ENCODE data around the gene SERINC4. TPM values are rescaled to one million over a fixed set of nuclear protein-coding genes. Genes with fewer than 3 reads are reported as not detected.
A peak's percentile ranks its signal among the peaks of the same experiment; 100 is the strongest.
"Not testable (repeated sequence)": the region's sequence is repeated elsewhere in the genome, so short reads cannot be mapped to it uniquely, and the experiment has no call there.

Gene SERINC4
- total RNA-seq, 1 donor from 2014 or later = 0.11 TPM

DNA sequence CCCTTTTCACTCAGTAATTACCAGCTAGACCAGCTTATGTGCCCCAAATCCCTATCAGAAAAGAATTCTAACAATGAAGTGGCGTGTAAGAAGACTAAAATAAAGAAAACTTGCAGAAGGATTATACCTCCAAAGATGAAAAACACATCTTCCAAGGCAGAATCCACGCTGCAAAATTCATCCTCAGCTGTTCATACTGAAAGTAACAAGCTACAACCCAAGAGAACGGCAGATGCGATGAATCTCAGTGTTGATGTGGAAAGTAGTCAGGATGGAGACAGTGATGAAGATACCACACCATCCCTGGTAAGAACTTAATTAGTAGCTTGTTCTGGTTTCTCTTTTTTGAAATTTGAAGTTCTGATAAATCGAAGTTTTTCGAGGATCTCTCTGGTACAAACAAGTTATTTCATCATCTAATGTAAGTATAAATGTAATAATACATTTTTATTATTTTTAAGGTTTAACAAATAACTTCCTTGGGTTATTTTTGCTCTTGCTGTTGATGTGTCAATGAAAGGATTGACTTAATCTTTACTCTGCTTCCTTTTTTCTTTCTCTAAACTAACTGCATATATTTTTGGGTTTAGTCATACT lies 28.1 kb upstream of the SERINC4 start:
- CTCF ChIA-PET = interaction anchor here (1.7 to 1.9 kb wide), 2 partner anchors 27 to 52 kb away, joined by 4 to 8 read pairs; partner anchors contain the start of genes ELL3 and HYPK
- no peak for DNase-seq

DNA sequence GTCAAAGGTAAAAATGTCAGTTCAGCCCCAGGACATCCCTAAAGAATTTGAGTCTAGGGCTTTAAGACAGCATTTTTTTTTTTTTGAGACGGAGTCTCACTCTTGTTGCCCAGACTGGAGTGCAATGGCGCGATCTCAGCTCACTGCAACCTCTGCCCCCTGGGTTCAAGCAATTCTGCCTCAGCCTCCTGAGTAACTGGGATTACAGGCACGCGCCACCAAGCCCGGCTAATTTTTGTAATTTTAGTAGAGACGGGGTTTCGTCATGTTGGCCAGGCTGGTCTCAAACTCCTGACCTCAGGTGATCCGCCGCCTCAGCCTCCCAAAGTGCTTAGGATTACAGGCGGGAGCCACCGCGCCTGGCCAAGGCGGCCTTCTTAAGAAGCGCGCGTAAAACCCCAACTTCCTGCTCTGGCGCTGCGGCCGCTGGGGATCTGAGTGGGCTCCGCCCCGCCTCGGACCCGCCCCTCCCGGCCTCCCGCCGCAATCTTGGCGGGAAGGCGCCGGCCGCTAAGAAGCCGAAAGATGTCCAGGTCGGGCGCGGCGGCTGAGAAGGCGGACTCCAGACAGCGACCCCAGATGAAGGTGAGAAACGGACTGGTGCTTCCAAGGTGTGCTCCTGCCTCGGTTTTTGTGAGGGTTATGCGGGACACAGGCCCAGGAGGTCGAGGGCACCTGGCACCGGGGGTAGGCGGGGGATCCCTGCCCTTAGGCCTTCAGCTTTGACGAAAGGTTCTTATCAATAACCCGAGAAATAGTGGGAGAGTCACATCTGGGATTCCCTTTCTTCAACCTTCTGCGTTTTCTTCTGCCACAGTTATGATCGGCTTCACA lies 26.7 kb upstream of the SERINC4 start, which contains the start of gene WDR76:
TSS of gene WDR76 (plus strand) at position 495 of the 834 bp plus-strand sequence. CDS start at position 526, 31 bp downstream.
- TF ChIP-seq, protein P1, sequence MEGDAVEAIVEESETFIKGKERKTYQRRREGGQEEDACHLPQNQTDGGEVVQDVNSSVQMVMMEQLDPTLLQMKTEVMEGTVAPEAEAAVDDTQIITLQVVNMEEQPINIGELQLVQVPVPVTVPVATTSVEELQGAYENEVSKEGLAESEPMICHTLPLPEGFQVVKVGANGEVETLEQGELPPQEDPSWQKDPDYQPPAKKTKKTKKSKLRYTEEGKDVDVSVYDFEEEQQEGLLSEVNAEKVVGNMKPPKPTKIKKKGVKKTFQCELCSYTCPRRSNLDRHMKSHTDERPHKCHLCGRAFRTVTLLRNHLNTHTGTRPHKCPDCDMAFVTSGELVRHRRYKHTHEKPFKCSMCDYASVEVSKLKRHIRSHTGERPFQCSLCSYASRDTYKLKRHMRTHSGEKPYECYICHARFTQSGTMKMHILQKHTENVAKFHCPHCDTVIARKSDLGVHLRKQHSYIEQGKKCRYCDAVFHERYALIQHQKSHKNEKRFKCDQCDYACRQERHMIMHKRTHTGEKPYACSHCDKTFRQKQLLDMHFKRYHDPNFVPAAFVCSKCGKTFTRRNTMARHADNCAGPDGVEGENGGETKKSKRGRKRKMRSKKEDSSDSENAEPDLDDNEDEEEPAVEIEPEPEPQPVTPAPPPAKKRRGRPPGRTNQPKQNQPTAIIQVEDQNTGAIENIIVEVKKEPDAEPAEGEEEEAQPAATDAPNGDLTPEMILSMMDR (IDR thresholded peaks at IDR 0.05) = no peak
- Mint-ChIP-seq H3K27ac (peak within 1 kb of the TSS; percentile 83), H3K4me1 (peaks cover 67% of the 10 kb centered on the region), H3K9me3 (no peaks in the 10 kb centered on the region), H3K36me3 (ENCODE audit: low read depth) (peaks cover 12% of the 10 kb centered on the region), H3K27me3 (no peaks in the 10 kb centered on the region), H3K4me3 (peak within 1 kb of the TSS; percentile 89)
- CTCF ChIA-PET = interaction anchor here (1.7 to 1.9 kb wide), 2 partner anchors 26 to 50 kb away, joined by 4 to 8 read pairs; partner anchors contain the start of genes ELL3 and HYPK
- intact Hi-C loops (cut with micrococcal nuclease) = loop anchor here (10.0 kb wide), 1 partner anchor 312 kb away; the partner anchor contains the start of gene MAP1A
- peak; percentile 73 for DNase-seq
- POLR2A ChIA-PET = interaction anchor here (0.5 to 2.5 kb wide), 8 partner anchors 9 to 1554 kb away, joined by 3 to 20 read pairs (median 7); partner anchors contain the start of genes ELL3, HYPK, PDIA3 and SERINC4
- ATAC-seq (ENCODE audit: low read depth) = peak; percentile 74

More for the DNA sequence above, 28.1 kb upstream of the SERINC4 start:
- peak overlapping the region; percentile 89 for H3K4me3 Mint-ChIP-seq
- ATAC-seq (ENCODE audit: low read depth) = no peak
- H3K9me3 Mint-ChIP-seq = no peaks in the 10 kb centered on the region
- POLR2A ChIA-PET = interaction anchor here (0.6 to 2.5 kb wide), 6 partner anchors 19 to 82 kb away, joined by 5 to 20 read pairs (median 7); partner anchors contain the start of genes ELL3, HYPK, PDIA3 and SERINC4
- H3K27me3 Mint-ChIP-seq = no peaks in the 10 kb centered on the region
- TF ChIP-seq, protein P1 (IDR thresholded peaks at IDR 0.05) = no peak
- peak overlapping the region; percentile 71 for H3K27ac Mint-ChIP-seq
- peaks cover 62% of the 10 kb centered on the region for H3K4me1 Mint-ChIP-seq
- intact Hi-C loops (cut with micrococcal nuclease) = loop anchor here (10.0 kb wide), 1 partner anchor 313 kb away; the partner anchor contains the start of gene MAP1A
- H3K36me3 Mint-ChIP-seq (ENCODE audit: low read depth) = peaks cover 13% of the 10 kb centered on the region

DNA sequence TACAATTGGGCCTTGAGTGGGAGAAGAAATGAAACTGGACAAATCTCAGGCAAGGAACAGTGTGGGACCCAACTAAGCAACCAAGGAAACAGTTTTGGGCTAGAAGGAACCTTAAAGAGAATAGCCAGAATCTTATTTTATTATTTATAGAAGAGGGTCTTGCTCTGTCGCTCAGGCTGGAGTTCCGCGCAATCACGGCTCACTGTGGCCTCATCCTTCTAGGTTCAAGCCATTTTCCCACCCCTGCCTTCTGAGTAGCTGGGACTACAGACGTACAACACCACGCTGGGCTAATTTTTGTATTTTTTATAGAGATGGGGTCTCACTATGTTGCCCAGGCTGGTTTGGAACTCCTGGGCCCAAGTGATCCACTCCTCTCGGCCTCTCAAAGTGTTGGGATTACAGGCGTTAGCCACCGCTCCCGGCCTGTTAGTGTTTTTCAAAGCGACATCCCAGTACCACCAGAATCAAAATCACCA lies 26.0 kb upstream of the SERINC4 start:
- H3K36me3 Mint-ChIP-seq (ENCODE audit: low read depth) = peaks cover 17% of the 10 kb centered on the region
- ChIA-PET POLR2A (interaction anchor here (0.7 to 2.5 kb wide), 3 partner anchors 10 to 80 kb away, joined by 3 to 20 read pairs (median 5); partner anchors contain the start of genes ELL3 and PDIA3), CTCF (no interaction called here)
- intact Hi-C loops (cut with micrococcal nuclease) = loop anchor here (10.0 kb wide), 1 partner anchor 311 kb away; the partner anchor contains the start of gene MAP1A
- DNase-seq (no peak), ATAC-seq (ENCODE audit: low read depth) (no peak)
- TF ChIP-seq, protein P1 (IDR thresholded peaks at IDR 0.05) = no peak
- no peaks in the 10 kb centered on the region for H3K9me3 Mint-ChIP-seq
- peak overlapping the region; percentile 83 for H3K27ac Mint-ChIP-seq
- H3K4me3 Mint-ChIP-seq = peak overlapping the region; percentile 89
- H3K4me1 Mint-ChIP-seq = peaks cover 73% of the 10 kb centered on the region
- H3K27me3 Mint-ChIP-seq = no peaks in the 10 kb centered on the region

DNA sequence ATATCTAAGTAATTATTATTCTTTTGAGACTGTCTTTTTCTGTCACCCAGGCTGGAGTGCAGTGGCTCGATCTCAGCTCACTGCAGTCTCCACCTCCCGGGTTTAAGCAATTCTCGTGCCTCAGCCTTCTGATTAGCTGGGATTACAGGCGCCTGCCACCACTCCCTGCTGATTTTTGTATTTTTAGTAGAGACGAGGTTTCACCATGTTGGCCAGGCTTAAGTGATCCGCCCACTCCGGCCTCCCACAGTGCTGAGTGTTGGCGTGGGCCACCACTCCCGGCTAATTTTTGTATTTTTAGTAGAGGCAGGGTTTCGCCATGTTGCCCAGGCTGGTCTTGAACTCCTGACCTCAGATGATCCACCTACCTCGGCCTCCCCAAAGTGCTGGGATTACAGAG lies 25.3 kb upstream of the SERINC4 start:
- intact Hi-C loops (cut with micrococcal nuclease) = loop anchor here (2.0 to 10.0 kb wide), 2 partner anchors 25 to 311 kb away; partner anchors contain the start of genes HYPK, MAP1A and SERINC4
- POLR2A ChIA-PET = interaction anchor here (0.6 to 2.6 kb wide), 11 partner anchors 10 to 602 kb away, joined by 3 to 52 read pairs (median 11); partner anchors contain the start of genes ELL3, GOLM2, HYPK and PDIA3
- H3K27ac Mint-ChIP-seq = not testable (repeated sequence)

More for the DNA sequence above, 25.3 kb upstream of the SERINC4 start:
- Mint-ChIP-seq H3K36me3 (ENCODE audit: low read depth) (peaks cover 17% of the 10 kb centered on the region), H3K4me3 (peak overlapping the region; percentile 89), H3K4me1 (peaks cover 67% of the 10 kb centered on the region)
- CTCF ChIA-PET = interaction anchor here (1.2 to 1.5 kb wide), 2 partner anchors 25 to 49 kb away, joined by 5 to 8 read pairs; partner anchors contain the start of genes ELL3, HYPK and SERINC4
- H3K9me3 Mint-ChIP-seq; ATAC-seq (ENCODE audit: low read depth); DNase-seq; H3K27me3 Mint-ChIP-seq: not testable (repeated sequence)
